Keratinocyte (primary cell): ENCODE results near the gene IL19. TPM values are rescaled to one million over a fixed set of nuclear protein-coding genes. Genes with fewer than 3 reads are reported as not detected.

Source experiments
- DNase-seq: peaks from one replicate; pipeline ENCODE4 v3.0.0-alpha.2; 2011; ENCODE audit warnings: low read depth, missing footprints, low spot score
- FAIRE-seq: peaks from 2 replicates; lab custom pipeline; 2011; peaks lifted over from hg19 to GRCh38; lab: Jason Lieb, UNC
- H2AFZ ChIP-seq: 2 replicates; pipeline ENCODE4 v1.6.0; 2012; ENCODE audit warnings: low read length, control low read depth, inconsistent platforms; ENCODE audit not compliant: control insufficient read depth
- H3K27ac ChIP-seq: 2 replicates; pipeline ENCODE4 v1.5.1; 2011; ENCODE audit warnings: low read length; ENCODE audit not compliant: control insufficient read depth, insufficient read depth
- H3K27me3 ChIP-seq: 3 replicates; pipeline ENCODE4 v1.6.0; 2011; ENCODE audit warnings: low read length; ENCODE audit not compliant: control insufficient read depth, insufficient read depth; ENCODE audit errors: extremely low read depth
- H3K36me3 ChIP-seq, 2 experiments: 2 replicates in 1 of 2; 3 replicates in 1 of 2; pipeline ENCODE4 v1.5.1; 2011; ENCODE audit warnings: low read length in 2 of 2, mild to moderate bottlenecking in 1 of 2; ENCODE audit not compliant: control insufficient read depth in 2 of 2, insufficient read depth in 2 of 2; ENCODE audit errors: extremely low read depth in 1 of 2
- H3K4me1 ChIP-seq: 3 replicates; pipeline ENCODE4 v1.5.1; 2011; ENCODE audit warnings: low read length; ENCODE audit not compliant: control insufficient read depth, insufficient read depth; ENCODE audit errors: extremely low read depth
- H3K4me2 ChIP-seq: 3 replicates; pipeline ENCODE4 v1.6.0; 2011; ENCODE audit warnings: low read depth, low read length; ENCODE audit not compliant: control insufficient read depth, insufficient read depth; ENCODE audit errors: extremely low read depth
- H3K4me3 ChIP-seq, 3 experiments: fragments of 200-600 bp in 1 of 3; sonication (generic) in 1 of 3; 2 replicates in 2 of 3; 3 replicates in 1 of 3; pipeline ENCODE4 v1.5.1; 2011 to 2016; ENCODE audit warnings: low read length in 3 of 3, mild to moderate bottlenecking in 3 of 3, control low read depth in 2 of 3, inconsistent platforms in 1 of 3, low read depth in 1 of 3, mixed read lengths in 1 of 3, mixed run types in 1 of 3, moderate library complexity in 1 of 3; ENCODE audit not compliant: control insufficient read depth in 2 of 3, insufficient read depth in 2 of 3; ENCODE audit errors: extremely low read depth in 1 of 3
- H3K79me2 ChIP-seq: 2 replicates; pipeline ENCODE4 v1.6.0; 2012; ENCODE audit warnings: low read length; ENCODE audit not compliant: control insufficient read depth, insufficient read depth
- H3K9ac ChIP-seq: 3 replicates; pipeline ENCODE4 v1.6.0; 2011; ENCODE audit warnings: low read length; ENCODE audit not compliant: control insufficient read depth, insufficient read depth; ENCODE audit errors: extremely low read depth
- H3K9me1 ChIP-seq: 3 replicates; pipeline ENCODE4 v1.6.0; 2011; ENCODE audit warnings: low read length; ENCODE audit not compliant: control insufficient read depth, insufficient read depth; ENCODE audit errors: extremely low read depth
- H3K9me3 ChIP-seq: 2 replicates; pipeline ENCODE4 v1.5.1; 2012; ENCODE audit warnings: low read depth, low read length; ENCODE audit not compliant: control insufficient read depth
- H4K20me1 ChIP-seq: 3 replicates; pipeline ENCODE4 v1.6.0; 2011; ENCODE audit warnings: low read length; ENCODE audit not compliant: control insufficient read depth, insufficient read depth; ENCODE audit errors: extremely low read depth
- EZH2 ChIP-seq: IDR thresholded peaks from one replicate; pipeline ENCODE4 v1.6.1; 2012; ENCODE audit warnings: inconsistent platforms, mild to moderate bottlenecking, low read length, moderate library complexity
- dilution Hi-C: fragments of 300-500 bp; cut with MboI; formaldehyde crosslinking; loops from one replicate; pipeline ENCODE4 v1.7.0; 2020; ENCODE audit warnings: low sequenced_read_pairs; ENCODE audit not compliant: extremely low pct_ligation_motif_present
- polyA plus RNA-seq, 5 experiments: library from polyadenylated mRNA; depleted of rRNA in 3 of 5; stranded (reverse) in 3 of 5; stranded (forward) in 1 of 5; unstranded in 1 of 5; fragments of >200 nt; gene quantifications; 1 replicate in 1 of 5; 2 replicates in 3 of 5; 3 replicates in 1 of 5; pipeline versions ENCODE4 v1.2.1 to v1.2.3, GENCODE V29; 2011 to 2012; ENCODE audit warnings: missing spikeins in 2 of 5, low read depth in 1 of 5, low replicate concordance in 1 of 5
- TF ChIP-seq, protein P1 (sequence below), 3 experiments: IDR thresholded peaks in 1 of 3; conservative IDR thresholded peaks in 1 of 3; optimal IDR thresholded peaks in 1 of 3; 2 replicates in 2 of 3; 3 replicates in 1 of 3; pipeline versions ENCODE3 to v1.5.1; 2011; ENCODE audit warnings: low read length in 3 of 3, mild to moderate bottlenecking in 3 of 3, moderate library complexity in 2 of 3, control low read depth in 1 of 3, inconsistent platforms in 1 of 3; ENCODE audit not compliant: insufficient read depth in 2 of 3; ENCODE audit errors: extremely low read depth in 1 of 3

The IL19 gene
- polyA plus RNA-seq, 1 donor (not counting 4 experiments of a cell fraction or from before 2014, with no cell fraction given) = not detected

DNA sequence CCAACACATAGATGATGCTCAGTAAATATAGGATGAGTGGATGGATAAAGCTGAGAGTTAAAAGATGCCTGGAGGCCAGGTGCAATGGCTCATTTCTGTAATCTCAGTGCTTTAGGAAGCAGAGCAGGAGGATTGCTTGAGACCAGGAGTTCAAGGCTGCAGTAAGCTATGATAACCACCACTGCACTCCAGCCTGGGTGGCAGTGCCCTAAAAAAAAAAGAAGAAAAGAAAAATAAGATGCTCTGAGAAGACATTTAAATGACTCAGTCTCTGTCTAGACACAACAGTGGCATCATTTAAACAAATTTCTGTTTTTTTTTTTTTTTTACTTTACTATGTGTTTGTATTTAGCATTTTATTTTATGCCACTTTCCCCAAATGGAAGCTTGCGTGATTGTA, 25.3 kb upstream of the IL19 start:
- Histone ChIP-seq H3K4me2 (no peak overlapping the region), H3K4me3 (no peak overlapping the region), H3K27ac (no peak overlapping the region), H4K20me1 (no peaks in the 10 kb centered on the region), H3K27me3 (peaks cover 5% of the 10 kb centered on the region), H3K9me3 (no peaks in the 10 kb centered on the region), H2AFZ (no peak overlapping the region), H3K36me3 (no peaks in the 10 kb centered on the region), H3K79me2 (no peaks in the 10 kb centered on the region), H3K9me1 (no peaks in the 10 kb centered on the region), H3K4me1 (no peaks in the 10 kb centered on the region), H3K9ac (no peak overlapping the region)
- dilution Hi-C loops = no loop called here
- DNase-seq = no peak
- no peak for FAIRE-seq
- TF ChIP-seq, protein P1, sequence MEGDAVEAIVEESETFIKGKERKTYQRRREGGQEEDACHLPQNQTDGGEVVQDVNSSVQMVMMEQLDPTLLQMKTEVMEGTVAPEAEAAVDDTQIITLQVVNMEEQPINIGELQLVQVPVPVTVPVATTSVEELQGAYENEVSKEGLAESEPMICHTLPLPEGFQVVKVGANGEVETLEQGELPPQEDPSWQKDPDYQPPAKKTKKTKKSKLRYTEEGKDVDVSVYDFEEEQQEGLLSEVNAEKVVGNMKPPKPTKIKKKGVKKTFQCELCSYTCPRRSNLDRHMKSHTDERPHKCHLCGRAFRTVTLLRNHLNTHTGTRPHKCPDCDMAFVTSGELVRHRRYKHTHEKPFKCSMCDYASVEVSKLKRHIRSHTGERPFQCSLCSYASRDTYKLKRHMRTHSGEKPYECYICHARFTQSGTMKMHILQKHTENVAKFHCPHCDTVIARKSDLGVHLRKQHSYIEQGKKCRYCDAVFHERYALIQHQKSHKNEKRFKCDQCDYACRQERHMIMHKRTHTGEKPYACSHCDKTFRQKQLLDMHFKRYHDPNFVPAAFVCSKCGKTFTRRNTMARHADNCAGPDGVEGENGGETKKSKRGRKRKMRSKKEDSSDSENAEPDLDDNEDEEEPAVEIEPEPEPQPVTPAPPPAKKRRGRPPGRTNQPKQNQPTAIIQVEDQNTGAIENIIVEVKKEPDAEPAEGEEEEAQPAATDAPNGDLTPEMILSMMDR (optimal IDR thresholded peaks at IDR 0.05 in 1 of 3, IDR thresholded peaks at IDR 0.05 in 1 of 3, conservative IDR thresholded peaks at IDR 0.05 in 1 of 3; ENCODE audit: extremely low read depth in 1 of 3, insufficient read depth in 2 of 3, low read length in 3 of 3) = no peak
- TF ChIP-seq EZH2 = no peak

DNA sequence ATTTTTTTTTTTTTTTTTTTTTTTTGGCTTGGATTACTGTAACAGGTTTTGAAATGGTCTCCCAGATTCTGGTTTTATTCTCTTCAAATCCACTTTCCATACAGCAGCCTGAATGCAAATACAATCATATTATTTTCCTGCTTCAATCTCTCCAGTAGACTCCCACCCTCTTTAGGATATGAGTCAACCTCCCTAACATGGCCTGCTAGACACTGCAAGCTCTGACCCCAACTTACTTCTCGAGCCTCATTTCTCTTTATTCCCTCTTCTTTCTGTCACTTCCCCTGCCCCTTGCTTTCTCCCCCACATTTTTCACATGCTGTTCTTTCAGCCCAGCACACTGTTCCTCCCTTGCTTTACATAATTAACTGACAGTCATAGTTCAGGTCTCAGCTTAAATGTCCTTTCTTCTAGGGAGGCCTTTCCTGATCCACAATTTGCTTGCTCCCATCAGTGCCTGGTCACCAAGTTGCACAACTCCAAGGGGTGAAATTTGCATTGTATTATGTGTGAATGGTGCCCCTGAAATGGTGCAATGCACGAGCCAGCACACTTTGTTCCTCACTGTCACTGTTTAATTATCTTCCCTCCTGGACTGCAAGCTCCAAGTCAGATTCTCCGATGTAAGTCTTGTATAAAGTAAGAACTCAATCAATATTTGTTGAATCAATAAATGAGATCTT, 22.1 kb upstream of the IL19 start:
- Histone ChIP-seq H3K4me2 (no peak overlapping the region), H3K27ac (no peak overlapping the region), H3K9ac (no peak overlapping the region), H3K4me1 (no peaks in the 10 kb centered on the region), H3K4me3 (no peak overlapping the region), H3K27me3 (peaks cover 5% of the 10 kb centered on the region), H3K9me1 (no peaks in the 10 kb centered on the region), H3K36me3 (no peaks in the 10 kb centered on the region), H2AFZ (no peak overlapping the region), H4K20me1 (no peaks in the 10 kb centered on the region), H3K9me3 (no peaks in the 10 kb centered on the region), H3K79me2 (no peaks in the 10 kb centered on the region)
- DNase-seq (no peak), FAIRE-seq (no peak)
- dilution Hi-C loops = no loop called here
- TF ChIP-seq, protein P1 (optimal IDR thresholded peaks at IDR 0.05 in 1 of 3, IDR thresholded peaks at IDR 0.05 in 1 of 3, conservative IDR thresholded peaks at IDR 0.05 in 1 of 3; ENCODE audit: extremely low read depth in 1 of 3, insufficient read depth in 2 of 3, low read length in 3 of 3) = no peak
- no peak for TF ChIP-seq EZH2
